Measurements from ENCODE around the gene QSER1.

The QSER1 gene

GRCh38 chr11:32890843-32891656, 1.6 kb upstream of the QSER1 start:
- DNase-seq (ENCODE audit: low read depth in 2 of 2) = no peak
- TF ChIP-seq CTCF (IDR thresholded peaks at IDR 0.05; ENCODE audit: low read depth, low read length) = no peak
- H3K4me3 ChIP-seq (replicated peaks in 1 of 2; ENCODE audit: low read depth in 2 of 2, low read length in 2 of 2) = no peak overlapping the region

GRCh38 chr11:32891657-32892354, 805 bp upstream of the QSER1 start:
- H3K4me3 ChIP-seq (replicated peaks in 1 of 2; ENCODE audit: low read depth in 2 of 2, low read length in 2 of 2) = peak overlapping the region; percentile 67 to 88
- TF ChIP-seq CTCF (IDR thresholded peaks at IDR 0.05; ENCODE audit: low read depth, low read length) = no peak
- DNase-seq (ENCODE audit: low read depth in 2 of 2) = no peak

GRCh38 chr11:32893093-32893342, 407 bp downstream of the QSER1 start:
- H3K4me3 ChIP-seq (replicated peaks in 1 of 2; ENCODE audit: low read depth in 2 of 2, low read length in 2 of 2) = peak overlapping the region; percentile 88 to 97
- no peak for DNase-seq (ENCODE audit: low read depth in 2 of 2)
- TF ChIP-seq CTCF (IDR thresholded peaks at IDR 0.05; ENCODE audit: low read depth, low read length) = no peak

GRCh38 chr11:32893343-32894148, 935 bp downstream of the QSER1 start:
- TF ChIP-seq CTCF (IDR thresholded peaks at IDR 0.05; ENCODE audit: low read depth, low read length) = peak; percentile 37
- H3K4me3 ChIP-seq (replicated peaks in 1 of 2; ENCODE audit: low read depth in 2 of 2, low read length in 2 of 2) = peak overlapping the region; percentile 88 to 97
- peak; percentile 32 to 46 for DNase-seq (ENCODE audit: low read depth in 2 of 2)

- H3K4me3 ChIP-seq (replicated peaks in 1 of 2; ENCODE audit: low read depth in 2 of 2, low read length in 2 of 2) = peak overlapping the region; percentile 88 to 97
- DNase-seq (ENCODE audit: low read depth in 2 of 2) = peak; percentile 84 to 89
- TF ChIP-seq CTCF (IDR thresholded peaks at IDR 0.05; ENCODE audit: low read depth, low read length) = no peak
Observed at GRCh38 chr11:32894149-32894827, 1.7 kb downstream of the QSER1 start.

GRCh38 chr11:32894921-32895320, 2.3 kb downstream of the QSER1 start:
- no peak for DNase-seq (ENCODE audit: low read depth in 2 of 2)
- H3K4me3 ChIP-seq (replicated peaks in 1 of 2; ENCODE audit: low read depth in 2 of 2, low read length in 2 of 2) = peak overlapping the region in 1 of 2 donors; percentile 88
- no peak for TF ChIP-seq CTCF (IDR thresholded peaks at IDR 0.05; ENCODE audit: low read depth, low read length)
